Rectal smooth muscle tissue (tissue), 1 donor: ENCODE results near the gene GRIA1.

ENCODE experiments used
- H3K27ac ChIP-seq: one replicate; pipeline ENCODE4 v1.7.0; 2013; ENCODE audit warnings: low read depth, low read length, inconsistent platforms
- H3K27me3 ChIP-seq: one replicate; pipeline ENCODE4 v1.7.0; 2013; ENCODE audit warnings: low read length; ENCODE audit not compliant: control insufficient read depth, insufficient read depth
- H3K36me3 ChIP-seq: one replicate; pipeline ENCODE4 v1.7.0; 2013; ENCODE audit warnings: low read length; ENCODE audit not compliant: control insufficient read depth, insufficient read depth
- H3K4me1 ChIP-seq: one replicate; pipeline ENCODE4 v1.7.0; 2013; ENCODE audit warnings: low read length; ENCODE audit not compliant: control insufficient read depth, insufficient read depth
- H3K4me3 ChIP-seq: one replicate; pipeline ENCODE4 v1.7.0; 2013; ENCODE audit warnings: low read length
- H3K9ac ChIP-seq: one replicate; pipeline ENCODE4 v1.7.0; 2013; ENCODE audit warnings: low read length

Gene GRIA1

GRCh38 chr5:153742060-153742459, 251.6 kb downstream of the GRIA1 start:
- H3K27me3 ChIP-seq = no peaks in the 10 kb centered on the region
- H3K4me1 ChIP-seq = no peaks in the 10 kb centered on the region
- H3K36me3 ChIP-seq = no peaks in the 10 kb centered on the region
- H3K27ac ChIP-seq = no peak overlapping the region
- no peak overlapping the region for H3K9ac ChIP-seq
- no peak overlapping the region for H3K4me3 ChIP-seq

GRCh38 chr5:153744751-153745150, 254.3 kb downstream of the GRIA1 start:
- Histone ChIP-seq H3K27ac (no peak overlapping the region), H3K27me3 (no peaks in the 10 kb centered on the region), H3K9ac (no peak overlapping the region), H3K4me1 (no peaks in the 10 kb centered on the region), H3K4me3 (no peak overlapping the region), H3K36me3 (no peaks in the 10 kb centered on the region)

- Histone ChIP-seq H3K27ac (no peak overlapping the region), H3K4me3 (no peak overlapping the region), H3K9ac (no peak overlapping the region), H3K27me3 (no peaks in the 10 kb centered on the region), H3K4me1 (no peaks in the 10 kb centered on the region), H3K36me3 (no peaks in the 10 kb centered on the region)
Measured at GRCh38 chr5:153745778-153746395, 255.4 kb downstream of the GRIA1 start.

- Histone ChIP-seq H3K4me3 (no peak overlapping the region), H3K9ac (no peak overlapping the region), H3K4me1 (no peaks in the 10 kb centered on the region), H3K27me3 (no peaks in the 10 kb centered on the region), H3K27ac (no peak overlapping the region), H3K36me3 (no peaks in the 10 kb centered on the region)
Measured at GRCh38 chr5:153746440-153746839, 256.0 kb downstream of the GRIA1 start.

- H3K4me3 ChIP-seq = no peak overlapping the region
- no peak overlapping the region for H3K9ac ChIP-seq
- H3K27ac ChIP-seq = no peak overlapping the region
- H3K4me1 ChIP-seq = no peaks in the 10 kb centered on the region
- H3K27me3 ChIP-seq = no peaks in the 10 kb centered on the region
- no peaks in the 10 kb centered on the region for H3K36me3 ChIP-seq
Measured at GRCh38 chr5:153748823-153749222, 258.4 kb downstream of the GRIA1 start.

GRCh38 chr5:153749960-153750359, 259.5 kb downstream of the GRIA1 start:
- H3K9ac ChIP-seq = no peak overlapping the region
- H3K4me3 ChIP-seq = no peak overlapping the region
- no peak overlapping the region for H3K27ac ChIP-seq
- H3K27me3 ChIP-seq = no peaks in the 10 kb centered on the region
- no peaks in the 10 kb centered on the region for H3K4me1 ChIP-seq
- no peaks in the 10 kb centered on the region for H3K36me3 ChIP-seq

- no peak overlapping the region for H3K9ac ChIP-seq
- H3K4me1 ChIP-seq = no peaks in the 10 kb centered on the region
- no peaks in the 10 kb centered on the region for H3K27me3 ChIP-seq
- no peaks in the 10 kb centered on the region for H3K36me3 ChIP-seq
- no peak overlapping the region for H3K4me3 ChIP-seq
- H3K27ac ChIP-seq = no peak overlapping the region
Measured at GRCh38 chr5:153751251-153751650, 260.8 kb downstream of the GRIA1 start.

- no peak overlapping the region for H3K9ac ChIP-seq
- no peaks in the 10 kb centered on the region for H3K27me3 ChIP-seq
- no peak overlapping the region for H3K27ac ChIP-seq
- no peak overlapping the region for H3K4me3 ChIP-seq
- no peaks in the 10 kb centered on the region for H3K36me3 ChIP-seq
- no peaks in the 10 kb centered on the region for H3K4me1 ChIP-seq
Measured at GRCh38 chr5:153752890-153753289, 262.4 kb downstream of the GRIA1 start.

- no peak overlapping the region for H3K27ac ChIP-seq
- no peak overlapping the region for H3K9ac ChIP-seq
- H3K4me3 ChIP-seq = no peak overlapping the region
- no peaks in the 10 kb centered on the region for H3K27me3 ChIP-seq
- H3K36me3 ChIP-seq = no peaks in the 10 kb centered on the region
- H3K4me1 ChIP-seq = no peaks in the 10 kb centered on the region
Measured at GRCh38 chr5:153753645-153754432, 263.4 kb downstream of the GRIA1 start.

- Histone ChIP-seq H3K4me3 (no peak overlapping the region), H3K9ac (no peak overlapping the region), H3K27me3 (no peaks in the 10 kb centered on the region), H3K4me1 (no peaks in the 10 kb centered on the region), H3K27ac (no peak overlapping the region), H3K36me3 (no peaks in the 10 kb centered on the region)
Measured at GRCh38 chr5:153755913-153756500, 265.5 kb downstream of the GRIA1 start.

- Histone ChIP-seq H3K36me3 (no peaks in the 10 kb centered on the region), H3K9ac (no peak overlapping the region), H3K4me1 (no peaks in the 10 kb centered on the region), H3K27me3 (no peaks in the 10 kb centered on the region), H3K27ac (no peak overlapping the region), H3K4me3 (no peak overlapping the region)
Measured at GRCh38 chr5:153756540-153756939, 266.1 kb downstream of the GRIA1 start.

GRCh38 chr5:153765987-153766386, 275.5 kb downstream of the GRIA1 start:
- H3K4me1 ChIP-seq = no peaks in the 10 kb centered on the region
- no peaks in the 10 kb centered on the region for H3K36me3 ChIP-seq
- H3K9ac ChIP-seq = no peak overlapping the region
- no peak overlapping the region for H3K4me3 ChIP-seq
- H3K27me3 ChIP-seq = no peaks in the 10 kb centered on the region
- no peak overlapping the region for H3K27ac ChIP-seq
